ENCODE data around the gene BORCS6. TPM values are rescaled to one million over a fixed set of nuclear protein-coding genes. Genes with fewer than 3 reads are reported as not detected.
"Not testable (repeated sequence)": the region's sequence is repeated elsewhere in the genome, so short reads cannot be mapped to it uniquely, and the experiment has no call there.

Gene BORCS6
- total RNA-seq, 6 experiments from 2014 or later = 4.4 to 6.0 (median 4.6) TPM

DNA sequence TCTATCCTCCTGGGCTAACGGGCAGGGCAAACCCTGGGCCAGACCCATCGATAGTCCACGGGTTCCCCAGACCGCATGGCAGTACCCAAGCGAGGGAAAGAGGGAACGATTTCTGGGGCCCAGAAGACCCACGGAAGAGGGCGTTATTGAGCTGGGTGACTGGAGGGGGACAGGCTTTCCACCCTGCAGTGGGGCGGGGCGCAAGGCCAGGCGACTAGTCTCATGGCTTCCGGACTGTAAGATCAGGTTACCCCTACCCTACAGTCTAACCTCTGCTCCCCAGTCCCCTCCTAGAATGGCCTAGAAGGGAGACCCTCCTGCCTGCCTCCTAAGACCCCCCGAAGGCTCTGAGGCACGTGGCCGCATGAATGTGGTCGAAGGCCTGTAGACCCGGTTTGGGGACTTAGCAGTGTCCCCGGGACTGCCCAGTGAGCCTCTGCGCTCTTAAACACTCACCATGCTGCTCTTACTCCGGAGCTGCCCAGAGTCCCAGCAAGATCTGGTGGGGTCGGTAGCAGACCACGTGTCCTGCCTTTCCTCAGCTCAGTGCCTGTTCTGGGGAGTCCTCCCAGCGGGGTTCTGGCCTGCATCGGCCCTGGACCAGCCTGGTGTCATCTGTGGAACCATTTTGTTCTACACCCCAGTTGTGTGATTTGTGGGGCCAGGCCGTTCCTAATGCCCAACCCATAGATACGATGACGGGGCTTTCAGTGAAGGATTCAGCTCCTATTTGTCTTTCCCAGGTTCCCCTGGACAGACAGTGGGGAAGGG is 33.6 kb upstream of the BORCS6 start:
- H3K4me1 Mint-ChIP-seq (ENCODE audit: low read depth) = peaks cover 59% of the 10 kb centered on the region

DNA sequence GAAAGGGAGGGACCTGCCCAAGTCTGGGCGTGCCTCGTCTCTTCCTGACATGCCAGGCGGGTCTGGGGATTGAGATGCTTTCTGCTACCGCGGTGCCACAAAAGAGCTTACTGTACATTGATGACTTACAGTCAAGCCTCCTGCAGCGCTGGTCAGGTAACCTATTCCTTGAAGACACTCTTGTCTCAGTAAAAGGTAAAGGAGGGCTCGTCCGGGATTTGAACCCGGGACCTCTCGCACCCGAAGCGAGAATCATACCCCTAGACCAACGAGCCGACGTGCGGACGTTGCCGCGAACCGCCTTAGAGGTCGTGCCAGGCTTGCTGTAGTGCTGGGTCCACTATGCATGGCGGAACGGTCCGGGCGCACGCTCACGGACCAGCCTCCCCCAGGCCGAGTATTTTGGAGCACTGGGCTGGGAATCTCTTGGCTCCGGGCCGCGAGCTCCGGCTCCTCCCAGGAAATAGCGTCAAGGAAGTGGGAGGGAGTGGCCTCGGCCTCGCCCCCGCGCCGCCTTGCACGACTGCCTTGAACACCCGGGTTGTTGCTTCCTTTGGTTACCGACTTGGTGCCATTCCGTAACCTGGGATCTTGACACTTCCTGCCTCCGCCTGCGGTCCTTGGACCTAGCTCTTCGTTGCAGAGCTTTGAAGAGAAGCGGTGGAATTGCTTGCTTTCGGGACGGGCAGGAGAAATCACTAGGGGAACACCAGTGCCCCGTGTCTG is 32.8 kb upstream of the BORCS6 start:
- H3K4me3 Mint-ChIP-seq = peak overlapping the region; percentile 98
- TF ChIP-seq, protein P1, sequence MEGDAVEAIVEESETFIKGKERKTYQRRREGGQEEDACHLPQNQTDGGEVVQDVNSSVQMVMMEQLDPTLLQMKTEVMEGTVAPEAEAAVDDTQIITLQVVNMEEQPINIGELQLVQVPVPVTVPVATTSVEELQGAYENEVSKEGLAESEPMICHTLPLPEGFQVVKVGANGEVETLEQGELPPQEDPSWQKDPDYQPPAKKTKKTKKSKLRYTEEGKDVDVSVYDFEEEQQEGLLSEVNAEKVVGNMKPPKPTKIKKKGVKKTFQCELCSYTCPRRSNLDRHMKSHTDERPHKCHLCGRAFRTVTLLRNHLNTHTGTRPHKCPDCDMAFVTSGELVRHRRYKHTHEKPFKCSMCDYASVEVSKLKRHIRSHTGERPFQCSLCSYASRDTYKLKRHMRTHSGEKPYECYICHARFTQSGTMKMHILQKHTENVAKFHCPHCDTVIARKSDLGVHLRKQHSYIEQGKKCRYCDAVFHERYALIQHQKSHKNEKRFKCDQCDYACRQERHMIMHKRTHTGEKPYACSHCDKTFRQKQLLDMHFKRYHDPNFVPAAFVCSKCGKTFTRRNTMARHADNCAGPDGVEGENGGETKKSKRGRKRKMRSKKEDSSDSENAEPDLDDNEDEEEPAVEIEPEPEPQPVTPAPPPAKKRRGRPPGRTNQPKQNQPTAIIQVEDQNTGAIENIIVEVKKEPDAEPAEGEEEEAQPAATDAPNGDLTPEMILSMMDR (IDR thresholded peaks at IDR 0.05) = no peak
- peaks cover 19% of the 10 kb centered on the region for H3K9me3 Mint-ChIP-seq
- H3K4me1 Mint-ChIP-seq (ENCODE audit: low read depth) = peaks cover 63% of the 10 kb centered on the region
- peak; percentile 96 for DNase-seq
- H3K27ac Mint-ChIP-seq = peak overlapping the region; percentile 99
- H3K27me3 Mint-ChIP-seq (ENCODE audit: insufficient read depth) = peaks cover 40% of the 10 kb centered on the region
- H3K36me3 Mint-ChIP-seq (ENCODE audit: low read depth) = peaks cover 9% of the 10 kb centered on the region; the same call in 1 of the 2 replicates

More for the DNA sequence above, 33.6 kb upstream of the BORCS6 start:
- DNase-seq = peak; percentile 41
- H3K4me3 Mint-ChIP-seq = peak overlapping the region; percentile 98
- peaks cover 10% of the 10 kb centered on the region; the same call in 1 of the 2 replicates for H3K36me3 Mint-ChIP-seq (ENCODE audit: low read depth)
- H3K9me3 Mint-ChIP-seq = peaks cover 19% of the 10 kb centered on the region
- peaks cover 40% of the 10 kb centered on the region for H3K27me3 Mint-ChIP-seq (ENCODE audit: insufficient read depth)
- TF ChIP-seq, protein P1 (IDR thresholded peaks at IDR 0.05) = peak; percentile 61
- peak overlapping the region; percentile 99 for H3K27ac Mint-ChIP-seq

DNA sequence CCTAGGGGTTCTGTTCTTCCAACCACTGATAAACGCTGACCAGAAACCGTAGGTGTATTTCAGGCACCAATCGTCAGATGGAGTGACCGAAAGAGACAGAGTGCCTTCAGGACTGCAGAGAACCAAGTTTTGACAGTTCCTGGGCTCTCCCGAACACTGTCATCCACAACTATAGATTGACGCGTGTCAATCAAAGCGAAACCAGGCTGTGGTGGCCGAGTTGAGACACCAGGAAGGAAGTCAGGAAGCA is 32.3 kb upstream of the BORCS6 start:
- peak overlapping the region; percentile 99 for H3K27ac Mint-ChIP-seq
- TF ChIP-seq, protein P1 (IDR thresholded peaks at IDR 0.05) = no peak
- peaks cover 36% of the 10 kb centered on the region for H3K27me3 Mint-ChIP-seq (ENCODE audit: insufficient read depth)
- DNase-seq = no peak
- peak overlapping the region; percentile 98 for H3K4me3 Mint-ChIP-seq
- peaks cover 4% of the 10 kb centered on the region; the same call in 1 of the 2 replicates for H3K36me3 Mint-ChIP-seq (ENCODE audit: low read depth)
- peaks cover 19% of the 10 kb centered on the region for H3K9me3 Mint-ChIP-seq
- peaks cover 58% of the 10 kb centered on the region for H3K4me1 Mint-ChIP-seq (ENCODE audit: low read depth)

DNA sequence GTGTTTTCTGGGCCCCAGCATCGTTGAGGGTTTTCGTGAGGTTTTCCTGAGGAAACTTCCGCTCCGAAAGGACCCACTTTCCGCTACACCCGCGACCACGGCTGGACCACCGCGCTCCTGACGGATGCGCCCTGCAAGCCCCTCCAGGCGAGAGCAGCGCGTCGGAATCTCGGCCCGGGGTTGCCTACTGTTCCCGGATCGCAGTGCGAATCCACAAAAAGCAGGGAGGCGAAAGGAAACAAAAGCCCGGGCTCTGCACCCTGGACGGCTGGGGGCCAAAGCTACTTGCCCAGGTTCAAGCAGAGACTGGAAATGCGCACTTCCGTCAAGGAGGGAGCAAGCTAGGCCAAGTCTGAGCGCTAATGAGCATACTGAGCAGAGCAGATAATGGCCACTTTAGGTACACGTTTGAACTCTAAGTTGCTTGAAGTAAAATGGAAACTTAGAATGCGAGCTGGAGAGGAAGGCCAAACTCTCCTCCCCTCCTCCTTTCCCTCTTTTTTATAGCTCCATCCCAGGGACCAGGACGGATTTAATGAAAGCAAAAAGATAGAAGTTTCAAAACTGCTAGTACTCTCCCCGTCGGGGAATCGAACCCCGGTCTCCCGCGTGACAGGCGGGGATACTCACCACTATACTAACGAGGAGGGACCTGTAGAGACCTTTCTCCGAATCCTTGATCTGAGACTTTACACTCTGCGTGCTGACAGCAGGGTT is 31.8 kb upstream of the BORCS6 start:
- peak; percentile 88 for DNase-seq
- TF ChIP-seq, protein P1 (IDR thresholded peaks at IDR 0.05) = no peak
- H3K4me1 Mint-ChIP-seq (ENCODE audit: low read depth) = peaks cover 53% of the 10 kb centered on the region
- H3K9me3 Mint-ChIP-seq = peaks cover 15% of the 10 kb centered on the region
- H3K27ac Mint-ChIP-seq = peak overlapping the region; percentile 99
- peaks cover 34% of the 10 kb centered on the region for H3K27me3 Mint-ChIP-seq (ENCODE audit: insufficient read depth)
- H3K4me3 Mint-ChIP-seq = peak overlapping the region; percentile 98
- no peaks in the 10 kb centered on the region for H3K36me3 Mint-ChIP-seq (ENCODE audit: low read depth)

DNA sequence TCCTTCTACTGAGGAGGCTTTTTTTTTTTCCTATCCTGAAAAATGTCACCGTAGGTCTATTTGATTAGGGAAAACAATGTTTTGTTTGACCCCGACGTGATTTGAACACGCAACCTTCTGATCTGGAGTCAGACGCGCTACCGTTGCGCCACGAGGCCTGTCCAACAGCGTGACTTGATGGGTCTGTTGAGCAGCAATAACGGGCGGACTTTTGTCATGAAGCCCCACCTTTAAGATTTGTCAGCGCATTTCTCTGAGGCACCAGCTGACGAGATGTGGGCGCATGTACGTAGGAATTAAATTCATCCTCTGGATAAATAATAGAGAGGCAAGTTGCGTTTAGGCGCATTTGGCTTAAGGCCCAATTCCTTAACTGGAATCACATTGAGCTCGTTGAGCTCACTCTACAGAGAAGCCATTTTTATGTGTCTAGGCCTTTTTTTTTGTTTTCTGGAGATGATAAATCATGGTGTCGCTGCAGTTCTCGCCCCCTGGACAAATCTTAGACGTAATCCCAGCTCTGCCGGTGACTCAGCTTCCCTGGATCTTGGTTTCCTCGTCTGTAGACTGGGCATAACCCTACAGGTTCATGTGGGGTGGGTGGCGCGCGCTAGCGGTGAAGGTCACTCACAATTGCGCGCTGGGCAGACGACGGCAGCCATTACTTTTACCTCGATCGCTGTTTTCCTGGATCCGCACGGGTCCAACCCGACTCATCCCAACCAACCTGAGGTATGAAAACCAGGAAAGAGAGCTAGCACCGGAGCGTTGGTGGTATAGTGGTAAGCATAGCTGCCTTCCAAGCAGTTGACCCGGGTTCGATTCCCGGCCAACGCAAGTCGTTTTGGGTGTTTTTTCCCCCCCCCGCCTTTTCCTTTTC is 31.0 kb upstream of the BORCS6 start:
- Mint-ChIP-seq H3K27me3 (ENCODE audit: insufficient read depth) (peaks cover 26% of the 10 kb centered on the region), H3K4me3 (peak overlapping the region; percentile 98), H3K9me3 (peaks cover 8% of the 10 kb centered on the region), H3K36me3 (ENCODE audit: low read depth) (no peaks in the 10 kb centered on the region), H3K4me1 (ENCODE audit: low read depth) (peaks cover 46% of the 10 kb centered on the region), H3K27ac (peak overlapping the region; percentile 99)
- DNase-seq = peak; percentile 93
- TF ChIP-seq, protein P1 (IDR thresholded peaks at IDR 0.05) = no peak; the same call in 1 of the 2 replicates

DNA sequence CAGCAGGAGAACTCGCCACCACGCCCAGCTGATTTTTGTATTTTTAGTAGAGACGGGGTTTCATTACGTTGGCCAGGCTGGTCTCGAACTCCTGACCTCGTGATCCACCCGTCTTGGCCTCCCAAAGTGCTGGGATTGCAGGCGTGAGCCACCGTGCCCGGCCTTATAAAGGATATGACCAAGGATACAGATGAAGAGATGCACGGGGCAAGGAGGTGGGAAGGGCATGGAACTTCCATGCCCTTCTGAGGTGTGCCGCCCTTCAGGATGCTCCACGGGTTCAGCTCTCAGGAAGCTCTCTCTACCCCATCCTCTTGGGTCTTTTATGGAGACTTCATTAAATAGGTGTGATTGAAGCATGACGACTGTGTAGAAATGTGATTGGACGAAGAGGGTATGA is 24.0 kb upstream of the BORCS6 start:
- not testable (repeated sequence) for DNase-seq; H3K27ac Mint-ChIP-seq; H3K9me3 Mint-ChIP-seq; H3K4me3 Mint-ChIP-seq; H3K36me3 Mint-ChIP-seq (ENCODE audit: low read depth); H3K27me3 Mint-ChIP-seq (ENCODE audit: insufficient read depth)
- peaks cover 23% of the 10 kb centered on the region for H3K4me1 Mint-ChIP-seq (ENCODE audit: low read depth)
